Skeletal muscle satellite cell (primary cell): ENCODE measurements around the gene FSD1L.
A peak's percentile ranks its signal among the peaks of the same experiment; 100 is the strongest.

Source experiments
- H3K27me3 ChIP-seq: 2 replicates; pipeline ENCODE4 v1.7.0; 2013; ENCODE audit warnings: low read length; ENCODE audit not compliant: control insufficient read depth, insufficient read depth
- H3K36me3 ChIP-seq: 2 replicates; pipeline ENCODE4 v1.7.0; 2013; ENCODE audit warnings: mild to moderate bottlenecking, control low read depth, low read length; ENCODE audit not compliant: insufficient read depth
- H3K4me1 ChIP-seq: 2 replicates; pipeline ENCODE4 v1.7.0; 2013; ENCODE audit warnings: low read length; ENCODE audit not compliant: control insufficient read depth, insufficient read depth
- H3K4me2 ChIP-seq: 2 replicates; pipeline ENCODE4 v1.7.0; 2013; ENCODE audit warnings: mild to moderate bottlenecking, low read length
- H3K4me3 ChIP-seq: 2 replicates; pipeline ENCODE4 v1.7.0; 2013; ENCODE audit warnings: low read length
- H3K9ac ChIP-seq: 2 replicates; pipeline ENCODE4 v1.7.0; 2013; ENCODE audit warnings: mild to moderate bottlenecking, low read depth, low read length, moderate library complexity
- H3K9me3 ChIP-seq: replicated peaks from 2 replicates; pipeline ENCODE4 v1.7.0; 2013; ENCODE audit warnings: mild to moderate bottlenecking, control low read depth, low read length

The FSD1L gene

DNA sequence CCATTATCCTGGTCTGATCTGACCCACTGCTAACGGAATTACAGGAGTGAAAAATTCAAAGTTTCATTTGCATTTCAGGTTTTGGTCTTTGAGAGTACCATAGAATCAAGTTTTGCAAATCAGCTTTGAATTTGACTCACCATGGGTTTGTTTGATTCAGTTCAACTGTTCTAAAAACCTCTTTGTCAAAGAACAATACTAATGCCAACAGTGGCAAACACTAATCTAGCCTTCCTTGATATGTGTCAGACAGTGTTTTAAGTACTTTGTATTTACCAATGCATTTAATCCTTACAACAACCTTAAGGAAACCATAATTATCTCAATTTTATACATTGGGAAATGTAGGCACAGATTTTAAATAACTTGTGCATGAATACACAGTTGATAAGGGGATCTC lies 10.1 kb upstream of the FSD1L start:
- H3K27me3 ChIP-seq = no peaks in the 10 kb centered on the region
- no peaks in the 10 kb centered on the region for H3K36me3 ChIP-seq
- no peak overlapping the region for H3K9ac ChIP-seq
- no peaks in the 10 kb centered on the region for H3K9me3 ChIP-seq
- peak overlapping the region; percentile 53 for H3K4me2 ChIP-seq
- H3K4me3 ChIP-seq = peak overlapping the region; percentile 23
- H3K4me1 ChIP-seq = peaks cover 11% of the 10 kb centered on the region

DNA sequence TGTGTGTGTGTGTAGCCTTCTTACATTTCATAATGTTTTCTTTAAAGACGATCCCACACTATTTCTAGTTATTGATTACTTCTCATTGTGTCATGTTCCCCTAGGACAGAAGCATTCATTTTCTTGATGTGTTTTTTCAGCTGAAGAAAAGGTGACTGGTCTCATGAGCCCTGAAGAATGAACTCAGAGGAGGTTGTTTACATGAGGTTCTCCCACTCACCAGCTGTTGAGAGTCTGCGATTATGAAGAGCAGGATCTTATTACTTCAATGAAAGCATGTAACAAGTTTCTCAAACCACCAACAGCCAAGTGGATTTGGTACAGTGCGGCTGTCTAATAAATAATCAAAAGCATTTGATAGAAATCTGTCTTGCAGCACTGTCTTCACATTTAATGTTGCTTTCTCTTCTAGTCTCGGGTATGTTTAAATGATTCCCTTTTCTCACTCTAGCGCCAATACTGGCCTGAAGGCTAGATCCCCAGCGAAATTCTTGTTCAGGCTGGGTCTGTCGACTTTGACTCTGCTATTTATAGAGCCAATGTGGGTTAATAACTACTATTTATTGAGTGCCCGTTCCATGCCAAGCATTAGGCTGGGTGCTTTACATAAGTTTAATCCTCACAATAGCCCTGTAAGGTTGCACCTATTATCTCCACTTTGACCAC lies 9.6 kb upstream of the FSD1L start:
- Histone ChIP-seq H3K36me3 (no peaks in the 10 kb centered on the region), H3K9ac (no peak overlapping the region), H3K4me2 (peak overlapping the region; percentile 53), H3K4me1 (peaks cover 11% of the 10 kb centered on the region), H3K27me3 (no peaks in the 10 kb centered on the region), H3K9me3 (no peaks in the 10 kb centered on the region), H3K4me3 (peak overlapping the region; percentile 23)

DNA sequence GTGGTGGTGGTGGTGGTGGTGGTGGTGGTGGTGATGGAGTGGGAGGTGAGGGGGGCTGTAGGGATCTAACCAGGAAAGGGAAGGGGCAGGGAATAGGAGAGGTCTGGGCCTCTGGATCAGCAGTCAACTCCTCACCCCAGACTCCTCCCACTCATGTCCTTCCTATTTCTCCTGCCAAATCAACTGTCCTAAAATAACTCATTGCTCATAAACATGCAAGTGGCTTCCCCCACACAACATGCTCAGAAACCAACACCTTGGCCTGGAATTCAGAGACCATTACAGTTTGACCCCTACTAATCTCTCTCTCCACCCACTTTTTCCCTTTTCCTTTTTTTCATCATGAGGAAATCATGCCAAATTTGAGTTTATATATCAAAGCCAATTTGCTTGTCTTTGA lies 8.4 kb upstream of the FSD1L start:
- Histone ChIP-seq H3K27me3 (no peaks in the 10 kb centered on the region), H3K36me3 (no peaks in the 10 kb centered on the region), H3K4me2 (no peak overlapping the region), H3K4me1 (peaks cover 11% of the 10 kb centered on the region), H3K4me3 (no peak overlapping the region), H3K9ac (no peak overlapping the region), H3K9me3 (no peaks in the 10 kb centered on the region)

DNA sequence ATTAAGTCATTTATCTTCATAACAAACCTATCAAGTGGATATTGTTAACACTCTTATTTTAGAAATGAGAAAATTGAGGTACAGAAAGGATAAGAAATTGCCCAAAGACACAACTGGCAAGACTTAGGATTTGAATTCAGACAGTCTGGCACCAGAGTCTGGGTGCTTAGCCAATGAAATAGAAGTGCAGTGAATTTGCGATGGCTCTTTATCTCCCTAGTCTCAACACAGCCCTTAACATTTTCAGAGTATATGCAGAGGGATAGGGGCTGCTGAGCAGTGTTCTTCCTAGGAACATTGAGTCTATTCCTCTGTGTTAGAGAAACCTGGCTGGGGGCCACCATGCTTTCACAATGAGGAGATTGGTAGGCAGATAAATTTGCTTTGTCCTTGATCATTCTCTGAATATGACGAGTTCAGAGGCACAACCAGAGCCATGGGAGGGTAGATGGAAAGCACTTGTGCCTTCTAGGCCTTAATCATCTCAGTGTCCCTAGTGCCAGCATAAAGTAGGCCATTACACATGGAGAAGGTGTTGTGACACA lies 6.1 kb upstream of the FSD1L start:
- no peak overlapping the region for H3K4me2 ChIP-seq
- no peaks in the 10 kb centered on the region for H3K36me3 ChIP-seq
- no peaks in the 10 kb centered on the region for H3K9me3 ChIP-seq
- H3K4me3 ChIP-seq = no peak overlapping the region
- H3K9ac ChIP-seq = no peak overlapping the region
- peaks cover 20% of the 10 kb centered on the region for H3K4me1 ChIP-seq
- H3K27me3 ChIP-seq = no peaks in the 10 kb centered on the region

DNA sequence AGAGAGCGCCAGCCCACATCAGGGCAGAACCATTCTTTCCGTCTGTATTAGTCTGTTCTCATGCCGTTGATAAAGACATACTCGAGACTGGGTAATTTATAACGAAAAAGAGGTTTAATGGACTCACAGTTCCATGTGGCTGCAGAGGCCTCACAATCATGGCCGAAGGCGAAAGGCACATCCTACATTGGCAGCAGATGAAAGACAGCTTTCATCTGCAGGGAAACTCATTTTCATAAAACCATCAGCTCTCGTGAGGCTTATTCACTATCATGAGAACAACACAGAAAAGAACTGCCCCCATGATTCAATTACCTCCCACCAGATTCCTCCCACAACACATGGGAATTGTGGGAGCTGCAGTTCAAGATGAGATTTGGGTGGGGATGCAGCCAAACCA lies 4.7 kb upstream of the FSD1L start:
- peaks cover 22% of the 10 kb centered on the region for H3K4me1 ChIP-seq
- H3K36me3 ChIP-seq = no peaks in the 10 kb centered on the region
- no peaks in the 10 kb centered on the region for H3K9me3 ChIP-seq
- H3K9ac ChIP-seq = no peak overlapping the region
- H3K27me3 ChIP-seq = no peaks in the 10 kb centered on the region
- H3K4me3 ChIP-seq = no peak overlapping the region
- H3K4me2 ChIP-seq = no peak overlapping the region

DNA sequence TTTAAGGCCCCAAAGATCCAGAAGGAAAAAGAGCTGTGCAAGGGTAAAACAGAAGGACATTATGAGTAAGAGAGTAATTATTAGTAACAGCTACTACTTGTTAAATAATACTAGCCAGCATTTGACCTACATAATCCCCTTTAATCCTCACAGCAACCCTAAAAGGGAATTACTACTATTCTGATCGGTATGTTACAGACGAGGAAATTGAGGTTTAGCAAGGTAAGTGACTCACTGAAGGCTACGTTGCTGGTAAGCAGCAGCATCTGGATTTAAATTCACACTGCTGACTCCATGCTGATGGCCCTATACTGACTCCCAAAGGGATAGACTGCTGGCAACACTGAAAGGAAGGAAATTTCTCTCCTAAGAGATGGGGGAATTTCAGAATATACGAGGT lies 3.7 kb upstream of the FSD1L start:
- H3K4me1 ChIP-seq = peaks cover 16% of the 10 kb centered on the region
- H3K9me3 ChIP-seq = no peaks in the 10 kb centered on the region
- H3K4me2 ChIP-seq = no peak overlapping the region
- H3K9ac ChIP-seq = no peak overlapping the region
- H3K36me3 ChIP-seq = no peaks in the 10 kb centered on the region
- no peaks in the 10 kb centered on the region for H3K27me3 ChIP-seq
- no peak overlapping the region for H3K4me3 ChIP-seq

DNA sequence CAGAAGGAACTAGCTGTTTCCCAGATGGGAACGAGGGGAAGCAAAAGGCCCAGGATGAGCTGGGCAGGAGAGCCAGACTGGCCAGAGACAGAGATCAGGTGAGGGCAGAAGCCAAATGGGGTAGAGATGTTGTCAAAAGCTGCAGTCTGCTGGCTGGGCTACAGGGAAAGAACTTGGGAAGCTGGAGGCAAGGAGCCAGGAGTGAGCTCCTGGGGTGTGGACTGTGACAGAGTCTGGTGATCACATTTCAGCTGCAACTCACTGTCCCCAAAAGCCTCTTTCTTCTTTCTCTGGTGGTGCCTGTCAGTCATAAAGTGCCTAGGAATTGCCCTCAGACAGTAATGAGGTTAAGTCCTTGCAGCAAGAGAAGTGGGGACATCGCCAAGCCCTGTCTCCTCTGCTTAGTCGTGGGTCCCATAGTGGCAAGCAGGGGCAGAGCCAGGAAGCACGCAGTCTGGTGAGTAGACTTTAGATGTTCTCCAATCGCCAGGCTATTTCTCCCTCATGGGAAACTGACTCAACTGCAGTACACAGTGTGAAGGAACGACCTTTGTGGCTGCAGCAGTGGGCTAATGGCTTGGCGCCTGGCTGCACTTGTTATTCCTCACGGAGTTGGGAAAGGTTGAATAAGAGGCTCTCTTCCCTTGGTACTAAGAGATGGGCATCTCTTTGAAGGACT lies 2.5 kb upstream of the FSD1L start:
- Histone ChIP-seq H3K4me1 (peaks cover 25% of the 10 kb centered on the region), H3K36me3 (no peaks in the 10 kb centered on the region), H3K9me3 (no peaks in the 10 kb centered on the region), H3K27me3 (no peaks in the 10 kb centered on the region), H3K4me2 (peak overlapping the region; percentile 14), H3K9ac (no peak overlapping the region), H3K4me3 (no peak overlapping the region)

DNA sequence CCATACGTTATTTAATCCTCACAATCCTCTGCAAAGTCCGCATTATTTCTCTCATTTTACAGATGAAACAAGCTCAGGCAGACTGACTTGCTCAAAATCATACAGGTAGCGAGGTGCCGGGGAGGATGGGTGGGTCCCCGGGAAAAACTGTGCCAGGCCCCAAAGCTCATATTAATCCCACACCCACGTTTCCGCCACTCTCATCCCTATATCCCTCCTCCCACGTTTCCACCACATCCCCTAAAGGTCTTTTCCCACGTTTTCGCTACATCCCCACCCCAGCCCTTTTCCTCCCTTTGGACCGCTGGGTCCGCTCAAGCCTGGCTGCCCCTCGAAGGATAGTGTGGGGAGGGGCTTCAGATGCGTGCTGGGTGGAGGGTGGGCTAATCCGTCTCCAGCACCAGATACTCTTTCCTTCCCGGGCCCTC lies 434 bp upstream of the FSD1L start:
- no peaks in the 10 kb centered on the region for H3K27me3 ChIP-seq
- H3K9me3 ChIP-seq = no peaks in the 10 kb centered on the region
- no peaks in the 10 kb centered on the region for H3K36me3 ChIP-seq
- H3K4me3 ChIP-seq = peak overlapping the region; percentile 92
- H3K4me1 ChIP-seq = peaks cover 32% of the 10 kb centered on the region
- peak overlapping the region; percentile 82 for H3K9ac ChIP-seq
- H3K4me2 ChIP-seq = peak overlapping the region; percentile 94

DNA sequence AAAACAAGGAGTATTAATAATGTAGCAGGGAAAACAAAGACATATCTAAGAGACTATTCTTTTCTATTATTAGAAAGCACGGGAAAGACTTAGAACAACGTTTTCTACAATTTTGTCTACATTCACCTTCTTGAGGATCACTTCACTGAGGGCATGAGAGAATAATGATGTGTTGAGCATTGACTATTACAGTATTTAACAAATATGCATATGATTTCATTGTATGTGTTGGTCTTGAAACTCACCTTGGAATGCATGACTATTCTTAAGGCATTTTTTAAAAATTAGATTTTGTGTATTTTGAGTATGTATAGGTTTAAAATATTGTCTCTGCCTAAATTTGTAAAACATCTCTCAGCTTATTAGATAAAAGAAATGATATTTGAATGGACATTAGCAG lies 1.2 kb downstream of the FSD1L start:
- Histone ChIP-seq H3K4me3 (peak overlapping the region; percentile 92), H3K4me2 (peak overlapping the region; percentile 94), H3K27me3 (no peaks in the 10 kb centered on the region), H3K36me3 (no peaks in the 10 kb centered on the region), H3K4me1 (peaks cover 32% of the 10 kb centered on the region), H3K9ac (peak overlapping the region; percentile 82), H3K9me3 (no peaks in the 10 kb centered on the region)

DNA sequence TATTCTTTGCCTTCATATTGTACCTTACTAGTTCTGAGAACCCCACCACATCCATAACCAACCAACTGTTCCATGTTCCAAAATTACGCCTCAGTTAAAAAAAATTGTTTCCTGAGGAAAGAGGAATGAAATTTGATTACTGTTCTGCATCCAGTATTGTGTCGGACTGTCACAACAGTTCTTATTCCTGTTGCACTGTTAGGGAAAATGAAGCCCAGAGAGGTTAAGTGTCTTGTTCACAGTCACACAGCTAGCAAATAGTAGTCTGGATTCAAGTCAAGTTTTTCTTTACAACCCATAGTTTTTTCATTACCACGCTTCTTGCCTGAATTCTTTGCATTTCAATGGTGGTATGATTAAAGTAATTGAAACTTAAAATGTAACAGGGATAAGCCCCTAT lies 4.4 kb downstream of the FSD1L start:
- Histone ChIP-seq H3K4me2 (no peak overlapping the region), H3K9me3 (no peaks in the 10 kb centered on the region), H3K9ac (no peak overlapping the region), H3K36me3 (no peaks in the 10 kb centered on the region), H3K4me3 (no peak overlapping the region), H3K27me3 (no peaks in the 10 kb centered on the region), H3K4me1 (peaks cover 23% of the 10 kb centered on the region)

DNA sequence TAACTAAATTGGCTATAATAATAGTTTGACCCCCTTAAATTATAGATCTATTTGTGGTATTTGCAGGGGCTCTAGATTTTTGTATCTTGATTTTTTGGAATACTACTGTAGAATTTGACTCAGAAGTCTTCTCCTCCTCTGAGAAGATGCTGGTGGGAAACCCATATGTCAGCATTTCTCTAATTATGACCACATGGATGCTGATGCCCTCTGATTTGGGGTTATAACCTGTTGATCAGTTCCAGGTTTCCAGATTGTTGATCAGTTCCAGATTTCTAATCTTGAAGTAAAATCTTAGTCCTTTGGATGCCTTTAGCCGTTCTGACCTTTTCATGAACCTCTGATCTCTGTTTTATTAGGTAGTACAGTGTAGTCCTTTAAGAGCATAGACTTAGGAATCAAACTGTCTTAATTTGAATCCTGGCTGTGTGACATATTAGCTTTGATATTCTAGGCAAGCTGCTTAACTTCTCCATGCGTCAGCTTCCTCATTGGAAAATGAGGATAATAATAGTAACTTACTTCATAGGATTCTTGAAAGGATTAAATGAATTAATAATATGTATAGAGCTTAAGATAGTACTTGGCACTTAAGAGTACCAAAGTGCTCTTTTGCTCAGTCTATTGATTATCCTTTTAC lies 8.1 kb downstream of the FSD1L start:
- Histone ChIP-seq H3K4me2 (no peak overlapping the region), H3K36me3 (peaks cover 10% of the 10 kb centered on the region), H3K9ac (no peak overlapping the region), H3K9me3 (peaks cover 7% of the 10 kb centered on the region), H3K4me3 (no peak overlapping the region), H3K27me3 (no peaks in the 10 kb centered on the region), H3K4me1 (peaks cover 7% of the 10 kb centered on the region)
